Caco-2 (cell line): ENCODE measurements around the gene LST1. TPM values are rescaled to one million over a fixed set of nuclear protein-coding genes. Genes with fewer than 3 reads are reported as not detected.

Source experiments
- BruUV-seq: library from RNA; stranded (reverse); fragments of 400-500 nt; replicated peaks from 2 replicates; lab custom pipeline; 2021; lab: Mats Ljungman, UMichigan
- CTCF ChIA-PET: fragments of 300-600 bp; sonication (Branson Sonifier 250); formaldehyde crosslinking; loops from one replicate; lab custom pipeline; 2022; ENCODE audit warnings: antibody characterized with exemption; lab: Charles Lee
- POLR2A ChIA-PET: fragments of 300-600 bp; sonication (Branson Sonifier 250); formaldehyde crosslinking; loops from one replicate; lab custom pipeline; 2022; ENCODE audit warnings: antibody characterized with exemption; lab: Charles Lee
- DNase-seq, 2 experiments: peaks; one replicate each; pipeline versions ENCODE4 v3.0.0 to v3.0.0-alpha.2; 2020 to 2022
- H3K27me3 ChIP-seq: replicated peaks from 2 replicates; pipeline ENCODE4 v1.6.0; 2011; ENCODE audit warnings: low read length; ENCODE audit not compliant: control insufficient read depth, insufficient read depth
- H3K36me3 ChIP-seq: 2 replicates; pipeline ENCODE4 v1.5.1; 2011; ENCODE audit warnings: low read length; ENCODE audit not compliant: control insufficient read depth, insufficient read depth
- H3K4me1 ChIP-seq: fragments of 250-450 bp; sonication (Bioruptor Pico); 2 replicates; pipeline ENCODE4 v1.5.1; 2020; ENCODE audit warnings: mild to moderate bottlenecking
- H3K4me3 ChIP-seq: 2 replicates; pipeline ENCODE4 v1.5.1; 2011; ENCODE audit warnings: low read depth, mild to moderate bottlenecking, control low read depth, low read length
- H3K9me3 ChIP-seq: fragments of 250-450 bp; sonication (Bioruptor Pico); 2 replicates; pipeline ENCODE4 v1.5.1; 2020; ENCODE audit warnings: mild to moderate bottlenecking, moderate library complexity
- H3K27ac Mint-ChIP-seq: one replicate; pipeline ENCODE4 v1.8.0; 2022; ENCODE audit warnings: mixed read lengths; ENCODE audit not compliant: unreplicated experiment
- H3K27me3 Mint-ChIP-seq: one replicate; pipeline ENCODE4 v1.8.0; 2022; ENCODE audit warnings: mixed read lengths; ENCODE audit not compliant: insufficient read depth, unreplicated experiment
- H3K36me3 Mint-ChIP-seq: one replicate; pipeline ENCODE4 v1.8.0; 2022; ENCODE audit warnings: mild to moderate bottlenecking, mixed read lengths; ENCODE audit not compliant: insufficient read depth, unreplicated experiment
- H3K4me1 Mint-ChIP-seq: one replicate; pipeline ENCODE4 v1.8.0; 2022; ENCODE audit warnings: low read depth, mixed read lengths; ENCODE audit not compliant: unreplicated experiment
- H3K4me3 Mint-ChIP-seq: one replicate; pipeline ENCODE4 v1.8.0; 2022; ENCODE audit warnings: mild to moderate bottlenecking, moderate library complexity, mixed read lengths; ENCODE audit not compliant: unreplicated experiment
- H3K9me3 Mint-ChIP-seq: one replicate; pipeline ENCODE4 v1.8.0; 2022; ENCODE audit warnings: mixed read lengths; ENCODE audit not compliant: unreplicated experiment
- CTCF ChIP-seq, 2 experiments: fragments of 200-600 bp in 1 of 2; IDR thresholded peaks; 1 replicate in 1 of 2; 2 replicates in 1 of 2; pipeline versions ENCODE4 v1.5.1 to v1.8.0; 2011 to 2022; ENCODE audit warnings: antibody characterized with exemption in 1 of 2, control low read depth in 1 of 2, inconsistent platforms in 1 of 2, low read depth in 1 of 2, low read length in 1 of 2, mild to moderate bottlenecking in 1 of 2, moderate library complexity in 1 of 2; ENCODE audit not compliant: insufficient read depth in 1 of 2, severe bottlenecking in 1 of 2, unreplicated experiment in 1 of 2
- intact Hi-C: fragments of 100-400 bp; cut with micrococcal nuclease; formaldehyde crosslinking; loops from one replicate; pipeline ENCODE4 v1.10.0; 2022; ENCODE audit not compliant: unreplicated experiment
- total RNA-seq: library from RNA; stranded (reverse); gene quantifications from 2 replicates; pipeline ENCODE4 v1.2.3, GENCODE V29; 2022

LST1 gene
- total RNA-seq, 1 experiment from 2014 or later: not detected

DNA sequence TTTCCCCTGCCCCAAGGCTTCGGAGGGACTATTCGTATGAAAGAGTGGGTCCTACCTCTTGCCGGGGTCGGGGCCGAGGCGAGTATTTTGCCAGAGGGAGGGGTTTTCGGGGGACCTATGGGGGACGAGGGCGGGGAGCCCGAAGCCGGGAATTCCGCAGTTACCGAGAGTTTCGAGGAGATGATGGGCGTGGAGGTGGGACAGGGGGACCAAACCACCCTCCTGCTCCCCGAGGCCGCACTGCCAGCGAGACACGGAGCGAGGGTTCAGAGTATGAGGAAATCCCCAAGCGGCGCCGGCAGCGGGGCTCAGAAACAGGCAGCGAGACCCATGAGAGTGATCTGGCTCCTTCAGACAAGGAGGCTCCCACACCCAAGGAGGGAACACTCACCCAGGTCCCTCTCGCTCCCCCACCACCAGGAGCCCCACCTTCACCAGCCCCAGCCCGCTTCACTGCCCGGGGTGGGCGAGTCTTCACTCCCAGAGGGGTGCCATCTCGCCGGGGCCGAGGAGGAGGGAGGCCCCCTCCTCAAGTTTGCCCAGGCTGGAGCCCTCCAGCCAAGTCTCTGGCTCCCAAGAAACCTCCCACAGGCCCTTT lies 45.7 kb downstream of the LST1 start:
- Mint-ChIP-seq H3K4me3 (no peak overlapping the region), H3K36me3 (peaks cover 91% of the 10 kb centered on the region), H3K4me1 (no peaks in the 10 kb centered on the region), H3K27me3 (no peaks in the 10 kb centered on the region), H3K9me3 (no peaks in the 10 kb centered on the region), H3K27ac (peak overlapping the region; percentile 30)
- H3K27me3 ChIP-seq: no peaks in the 10 kb centered on the region
- BruUV-seq: no TSS peak
- H3K4me1 ChIP-seq: no peaks in the 10 kb centered on the region
- peaks cover 10% of the 10 kb centered on the region for H3K36me3 ChIP-seq
- no peak for TF ChIP-seq CTCF (IDR thresholded peaks at IDR 0.05; ENCODE audit: insufficient read depth in 1 of 2, low read depth in 1 of 2, low read length in 1 of 2, severe bottlenecking in 1 of 2, unreplicated experiment in 1 of 2)
- H3K9me3 ChIP-seq: no peaks in the 10 kb centered on the region
- intact Hi-C loops: no loop called here
- ChIA-PET CTCF (no interaction called here), POLR2A (no interaction called here)
- DNase-seq: no peak
- H3K4me3 ChIP-seq: no peak overlapping the region

- no peaks in the 10 kb centered on the region for H3K4me1 ChIP-seq
- Mint-ChIP-seq H3K4me1 (no peaks in the 10 kb centered on the region), H3K4me3 (no peak overlapping the region), H3K36me3 (peaks cover 91% of the 10 kb centered on the region), H3K9me3 (no peaks in the 10 kb centered on the region), H3K27ac (peak overlapping the region; percentile 30), H3K27me3 (no peaks in the 10 kb centered on the region)
- intact Hi-C loops: no loop called here
- H3K27me3 ChIP-seq: no peaks in the 10 kb centered on the region
- H3K36me3 ChIP-seq: peaks cover 9% of the 10 kb centered on the region
- ChIA-PET CTCF (no interaction called here), POLR2A (no interaction called here)
- no peak for DNase-seq
- no peak for TF ChIP-seq CTCF (IDR thresholded peaks at IDR 0.05; ENCODE audit: insufficient read depth in 1 of 2, low read depth in 1 of 2, low read length in 1 of 2, severe bottlenecking in 1 of 2, unreplicated experiment in 1 of 2)
- H3K9me3 ChIP-seq: no peaks in the 10 kb centered on the region
- no TSS peak for BruUV-seq
- H3K4me3 ChIP-seq: no peak overlapping the region
These were observed 46.3 kb downstream of the LST1 start for GRCh38 chr6:31632279-31632946.

DNA sequence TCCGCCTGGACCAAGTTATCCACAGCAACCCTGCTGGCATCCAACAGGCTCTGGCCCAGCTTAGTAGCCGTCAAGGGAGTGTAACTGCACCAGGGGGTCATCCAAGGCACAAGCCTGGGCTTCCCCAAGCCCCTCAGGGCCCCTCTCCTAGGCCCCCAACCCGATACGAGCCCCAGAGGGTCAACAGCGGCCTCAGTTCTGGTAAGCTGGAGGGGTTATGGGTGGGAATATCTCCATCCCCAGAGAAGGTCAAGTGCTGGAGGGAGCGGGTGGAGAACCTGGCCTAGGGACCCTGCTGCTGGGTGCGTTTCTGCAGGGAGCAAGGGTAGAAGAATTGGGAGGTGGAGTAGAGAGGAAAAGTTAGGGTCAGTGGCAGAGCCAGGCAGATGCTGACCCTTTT lies 47.4 kb downstream of the LST1 start:
- no peak overlapping the region for H3K4me3 Mint-ChIP-seq

More for the DNA sequence above, 47.4 kb downstream of the LST1 start:
- Histone ChIP-seq H3K36me3 (peaks cover 3% of the 10 kb centered on the region), H3K27me3 (no peaks in the 10 kb centered on the region), H3K4me3 (no peak overlapping the region), H3K4me1 (no peaks in the 10 kb centered on the region), H3K9me3 (no peaks in the 10 kb centered on the region)
- Mint-ChIP-seq H3K9me3 (no peaks in the 10 kb centered on the region), H3K4me1 (no peaks in the 10 kb centered on the region), H3K27ac (no peak overlapping the region), H3K27me3 (no peaks in the 10 kb centered on the region), H3K36me3 (peaks cover 96% of the 10 kb centered on the region)
- TF ChIP-seq CTCF (IDR thresholded peaks at IDR 0.05; ENCODE audit: insufficient read depth in 1 of 2, low read depth in 1 of 2, low read length in 1 of 2, severe bottlenecking in 1 of 2, unreplicated experiment in 1 of 2): no peak
- no TSS peak for BruUV-seq
- CTCF ChIA-PET: no interaction called here
- intact Hi-C loops: no loop called here
- DNase-seq: no peak
- POLR2A ChIA-PET: no interaction called here
